ENCODE measurements around the gene SAP30. TPM values are rescaled to one million over a fixed set of nuclear protein-coding genes. Genes with fewer than 3 reads are reported as not detected.

The SAP30 gene
- total and polyA plus RNA-seq, 2 of the 4 experiments (the other 2 are of a cell fraction), result 3.8 to 11.7 TPM

DNA sequence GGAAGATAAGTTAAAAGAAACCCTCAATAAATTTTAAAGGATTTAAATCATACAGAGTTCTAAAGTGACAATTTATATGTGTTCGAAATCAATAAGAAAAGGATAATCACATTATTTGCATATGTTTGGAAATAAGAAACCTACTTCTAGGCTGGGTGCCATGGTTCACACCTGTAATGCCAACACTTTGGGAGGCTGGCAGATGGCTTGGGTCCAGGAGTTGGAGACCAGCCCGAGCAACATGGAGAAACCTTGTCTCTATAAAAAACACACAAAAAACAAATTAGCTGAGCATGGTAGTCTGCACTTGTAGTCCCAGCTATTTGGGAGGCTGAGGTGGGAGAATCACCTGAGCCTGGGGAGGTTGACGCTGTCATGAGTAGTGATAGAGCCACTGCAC, 8.1 kb upstream of the SAP30 start:
- no peak for TF ChIP-seq RCOR1 (IDR thresholded peaks at IDR 0.05; ENCODE audit: insufficient replicate concordance, low read length)
- TF ChIP-seq RAD21 (IDR thresholded peaks at IDR 0.05; ENCODE audit: low read length), result no peak
- TF ChIP-seq, protein P1, sequence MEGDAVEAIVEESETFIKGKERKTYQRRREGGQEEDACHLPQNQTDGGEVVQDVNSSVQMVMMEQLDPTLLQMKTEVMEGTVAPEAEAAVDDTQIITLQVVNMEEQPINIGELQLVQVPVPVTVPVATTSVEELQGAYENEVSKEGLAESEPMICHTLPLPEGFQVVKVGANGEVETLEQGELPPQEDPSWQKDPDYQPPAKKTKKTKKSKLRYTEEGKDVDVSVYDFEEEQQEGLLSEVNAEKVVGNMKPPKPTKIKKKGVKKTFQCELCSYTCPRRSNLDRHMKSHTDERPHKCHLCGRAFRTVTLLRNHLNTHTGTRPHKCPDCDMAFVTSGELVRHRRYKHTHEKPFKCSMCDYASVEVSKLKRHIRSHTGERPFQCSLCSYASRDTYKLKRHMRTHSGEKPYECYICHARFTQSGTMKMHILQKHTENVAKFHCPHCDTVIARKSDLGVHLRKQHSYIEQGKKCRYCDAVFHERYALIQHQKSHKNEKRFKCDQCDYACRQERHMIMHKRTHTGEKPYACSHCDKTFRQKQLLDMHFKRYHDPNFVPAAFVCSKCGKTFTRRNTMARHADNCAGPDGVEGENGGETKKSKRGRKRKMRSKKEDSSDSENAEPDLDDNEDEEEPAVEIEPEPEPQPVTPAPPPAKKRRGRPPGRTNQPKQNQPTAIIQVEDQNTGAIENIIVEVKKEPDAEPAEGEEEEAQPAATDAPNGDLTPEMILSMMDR (conservative IDR thresholded peaks at IDR 0.05; ENCODE audit: low read depth, low read length), result no peak
- TF ChIP-seq NFE2L2 (IDR thresholded peaks at IDR 0.05; ENCODE audit: low read depth, low read length), result no peak
- TF ChIP-seq FOS (IDR thresholded peaks at IDR 0.05; ENCODE audit: low read depth, low read length), result no peak
- TF ChIP-seq CEBPB (IDR thresholded peaks at IDR 0.05; ENCODE audit: low read depth, low read length), result no peak
- no peak for TF ChIP-seq BHLHE40 (IDR thresholded peaks at IDR 0.05; ENCODE audit: low read depth, low read length)
- TF ChIP-seq MAZ (IDR thresholded peaks at IDR 0.05; ENCODE audit: borderline replicate concordance, low read depth, low read length), result no peak
- TF ChIP-seq, protein P2, sequence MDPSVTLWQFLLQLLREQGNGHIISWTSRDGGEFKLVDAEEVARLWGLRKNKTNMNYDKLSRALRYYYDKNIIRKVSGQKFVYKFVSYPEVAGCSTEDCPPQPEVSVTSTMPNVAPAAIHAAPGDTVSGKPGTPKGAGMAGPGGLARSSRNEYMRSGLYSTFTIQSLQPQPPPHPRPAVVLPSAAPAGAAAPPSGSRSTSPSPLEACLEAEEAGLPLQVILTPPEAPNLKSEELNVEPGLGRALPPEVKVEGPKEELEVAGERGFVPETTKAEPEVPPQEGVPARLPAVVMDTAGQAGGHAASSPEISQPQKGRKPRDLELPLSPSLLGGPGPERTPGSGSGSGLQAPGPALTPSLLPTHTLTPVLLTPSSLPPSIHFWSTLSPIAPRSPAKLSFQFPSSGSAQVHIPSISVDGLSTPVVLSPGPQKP (IDR thresholded peaks at IDR 0.05; ENCODE audit: borderline replicate concordance, low read depth, low read length), result no peak
- TF ChIP-seq CHD1 (IDR thresholded peaks at IDR 0.05; ENCODE audit: low read depth, low read length), result no peak
- TF ChIP-seq MXI1 (IDR thresholded peaks at IDR 0.05; ENCODE audit: borderline replicate concordance, low read depth, low read length), result no peak
- TF ChIP-seq RFX5 (IDR thresholded peaks at IDR 0.05; ENCODE audit: low read depth, low read length), result no peak
- no peak for TF ChIP-seq MAFK (IDR thresholded peaks at IDR 0.05; ENCODE audit: low read depth, low read length)
- TF ChIP-seq, protein P3, sequence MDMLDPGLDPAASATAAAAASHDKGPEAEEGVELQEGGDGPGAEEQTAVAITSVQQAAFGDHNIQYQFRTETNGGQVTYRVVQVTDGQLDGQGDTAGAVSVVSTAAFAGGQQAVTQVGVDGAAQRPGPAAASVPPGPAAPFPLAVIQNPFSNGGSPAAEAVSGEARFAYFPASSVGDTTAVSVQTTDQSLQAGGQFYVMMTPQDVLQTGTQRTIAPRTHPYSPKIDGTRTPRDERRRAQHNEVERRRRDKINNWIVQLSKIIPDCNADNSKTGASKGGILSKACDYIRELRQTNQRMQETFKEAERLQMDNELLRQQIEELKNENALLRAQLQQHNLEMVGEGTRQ (IDR thresholded peaks at IDR 0.05; ENCODE audit: low read depth, low read length), result no peak
- no peak for TF ChIP-seq POLR2A (IDR thresholded peaks at IDR 0.05; ENCODE audit: low read depth, low read length)
- no peak for TF ChIP-seq SMC3 (IDR thresholded peaks at IDR 0.05; ENCODE audit: low read depth, low read length)
- H2AK9ac ChIP-seq (replicated peaks; ENCODE audit: low read depth, low read length, poor library complexity), result no peak overlapping the region
- no TSS peak for BruUV-seq (replicated peaks)
- no peak overlapping the region for H2BK120ac ChIP-seq (ENCODE audit: low read depth, low read length)
- no peak overlapping the region for H3K27ac ChIP-seq (ENCODE audit: insufficient read depth, low read length)
- H2AFZ ChIP-seq (replicated peaks; ENCODE audit: low read length, poor library complexity), result no peak overlapping the region
- no peaks in the 10 kb centered on the region for H3K27me3 ChIP-seq (ENCODE audit: control insufficient read depth, insufficient read depth, low read length)
- no peak overlapping the region for H2BK20ac ChIP-seq (ENCODE audit: low read depth, low read length)
- no peaks in the 10 kb centered on the region for H3K79me1 ChIP-seq (ENCODE audit: low read depth in 1 of 2, low read length in 2 of 2)
- no peak overlapping the region for H2AK5ac ChIP-seq (ENCODE audit: low read depth, low read length)
- no peaks in the 10 kb centered on the region for H3K36me3 ChIP-seq (ENCODE audit: control insufficient read depth, insufficient read depth, low read length)
- H4K5ac ChIP-seq (ENCODE audit: low read depth, low read length), result no peak overlapping the region
- no peak overlapping the region for H4K8ac ChIP-seq (ENCODE audit: low read depth in 2 of 2, low read length in 2 of 2)
- intact Hi-C loops (cut with micrococcal nuclease), result no loop called here
- no peak overlapping the region for H3K14ac ChIP-seq (replicated peaks; ENCODE audit: low read depth, low read length)
- H3K9me1 ChIP-seq (ENCODE audit: insufficient read depth, low read length), result 0 out of 2 replicates have a peak, but pooled peaks cover 5% of the 10 kb centered on the region
- H4K91ac ChIP-seq (ENCODE audit: insufficient read depth, low read depth, low read length), result no peak overlapping the region
- in situ Hi-C loops (cut with MboI; ENCODE audit: low sequenced_read_pairs), result no loop called here
- H3K9ac ChIP-seq (ENCODE audit: low read depth, low read length), result no peak overlapping the region
- no peaks in the 10 kb centered on the region; the same call in 1 of the 2 replicates for H3K9me3 ChIP-seq (ENCODE audit: control insufficient read depth, insufficient read depth, low read length)
- H3K23ac ChIP-seq (ENCODE audit: low read depth, low read length), result no peak overlapping the region
- H3K4me2 ChIP-seq (ENCODE audit: low read depth, low read length), result no peak overlapping the region
- dilution Hi-C loops (cut with HindIII; ENCODE audit: low sequenced_read_pairs, unreplicated experiment), result no loop called here
- no CpG with 5 or more reads among the region's 3 CpGs for WGBS, 2 experiments (ENCODE audit: extremely low coverage in 2 of 2, insufficient read length in 1 of 2)
- no peak overlapping the region for H2BK15ac ChIP-seq (ENCODE audit: low read depth, low read length)
- H3K18ac ChIP-seq (ENCODE audit: low read depth, low read length), result no peak overlapping the region
- DNase-seq (no peak), ATAC-seq (ENCODE audit: low read depth) (no peak)
- H2BK5ac ChIP-seq (ENCODE audit: low read depth, low read length, poor library complexity, severe bottlenecking), result no peak overlapping the region
- H3K4ac ChIP-seq (ENCODE audit: low read depth, low read length), result no peak overlapping the region
- H4K20me1 ChIP-seq (ENCODE audit: insufficient read depth, low read length), result no peaks in the 10 kb centered on the region
- CTCF ChIA-PET, result interaction anchor here (0.7 kb wide), 1 partner anchor 1280 kb away, joined by 7 read pairs; no protein-coding TSS in a partner anchor
- no peak overlapping the region for H3K56ac ChIP-seq (ENCODE audit: extremely low read depth, insufficient read depth, low read length)
- H3K4me1 ChIP-seq (ENCODE audit: control insufficient read depth, insufficient read depth, low read length), result no peaks in the 10 kb centered on the region; the same call in 1 of the 2 replicates
- POLR2A ChIA-PET (ENCODE audit: unreplicated experiment), result no interaction called here
- H3K4me3 ChIP-seq (ENCODE audit: insufficient read depth, low read depth, low read length), result no peak overlapping the region
